Chondrocyte (in vitro differentiated cells): ENCODE results near the gene CLEC5A. TPM values are rescaled to one million over a fixed set of nuclear protein-coding genes. Genes with fewer than 3 reads are reported as not detected.

ENCODE experiments used
- DNase-seq: peaks from one replicate; pipeline ENCODE4 v3.0.0; 2021; ENCODE audit warnings: mixed read lengths, low spot score
- H3K27ac Mint-ChIP-seq: one replicate; pipeline ENCODE4 v1.8.0; 2021; ENCODE audit warnings: mild to moderate bottlenecking, moderate library complexity, mixed read lengths; ENCODE audit not compliant: unreplicated experiment
- H3K27me3 Mint-ChIP-seq: 2 replicates; pipeline ENCODE4 v1.8.0; 2021; ENCODE audit warnings: low read depth, mixed read lengths
- H3K36me3 Mint-ChIP-seq: 2 replicates; pipeline ENCODE4 v1.8.0; 2021; ENCODE audit warnings: low read depth, mixed read lengths
- H3K4me1 Mint-ChIP-seq: 2 replicates; pipeline ENCODE4 v1.8.0; 2021; ENCODE audit warnings: low read depth, mild to moderate bottlenecking, mixed read lengths
- H3K4me3 Mint-ChIP-seq: one replicate; pipeline ENCODE4 v1.8.0; 2021; ENCODE audit warnings: mild to moderate bottlenecking, moderate library complexity, mixed read lengths; ENCODE audit not compliant: unreplicated experiment
- H3K9me3 Mint-ChIP-seq: 2 replicates; pipeline ENCODE4 v1.8.0; 2021; ENCODE audit warnings: low read depth, mixed read lengths
- CTCF ChIP-seq: fragments of 200-600 bp; sonication (generic); IDR thresholded peaks from 2 replicates; pipeline ENCODE4 v1.5.0; 2021; ENCODE audit warnings: antibody characterized with exemption, mild to moderate bottlenecking, moderate library complexity
- total RNA-seq: library from RNA; stranded (reverse); gene quantifications from 3 replicates; pipeline ENCODE4 v1.2.1, GENCODE V29; 2021

The CLEC5A gene
- total RNA-seq, 1 donor from 2014 or later, result not detected

- no peak overlapping the region for H3K27ac Mint-ChIP-seq
- no peak for TF ChIP-seq CTCF
- H3K4me3 Mint-ChIP-seq, result no peak overlapping the region
- no peaks in the 10 kb centered on the region for H3K9me3 Mint-ChIP-seq
- peaks cover 4% of the 10 kb centered on the region for H3K27me3 Mint-ChIP-seq
- no peaks in the 10 kb centered on the region for H3K4me1 Mint-ChIP-seq
- no peaks in the 10 kb centered on the region for H3K36me3 Mint-ChIP-seq
- DNase-seq, result no peak
Observed at GRCh38 chr7:141956084-141956483, 9.3 kb upstream of the CLEC5A start.

GRCh38 chr7:141954334-141954733, 7.6 kb upstream of the CLEC5A start:
- DNase-seq, result no peak
- Mint-ChIP-seq H3K4me3 (no peak overlapping the region), H3K27me3 (peaks cover 10% of the 10 kb centered on the region), H3K27ac (no peak overlapping the region), H3K4me1 (no peaks in the 10 kb centered on the region), H3K9me3 (no peaks in the 10 kb centered on the region), H3K36me3 (no peaks in the 10 kb centered on the region)
- no peak for TF ChIP-seq CTCF

- Mint-ChIP-seq H3K4me3 (no peak overlapping the region), H3K27me3 (peaks cover 10% of the 10 kb centered on the region), H3K27ac (no peak overlapping the region), H3K9me3 (no peaks in the 10 kb centered on the region), H3K4me1 (no peaks in the 10 kb centered on the region), H3K36me3 (no peaks in the 10 kb centered on the region)
- no peak for DNase-seq
- TF ChIP-seq CTCF, result no peak
Observed at GRCh38 chr7:141952461-141952860, 5.7 kb upstream of the CLEC5A start.

GRCh38 chr7:141950806-141951205, 4.0 kb upstream of the CLEC5A start:
- H3K4me3 Mint-ChIP-seq, result no peak overlapping the region
- TF ChIP-seq CTCF, result no peak
- no peaks in the 10 kb centered on the region for H3K4me1 Mint-ChIP-seq
- H3K9me3 Mint-ChIP-seq, result peaks cover 2% of the 10 kb centered on the region
- H3K36me3 Mint-ChIP-seq, result no peaks in the 10 kb centered on the region
- no peak overlapping the region for H3K27ac Mint-ChIP-seq
- DNase-seq, result no peak
- peaks cover 10% of the 10 kb centered on the region for H3K27me3 Mint-ChIP-seq

GRCh38 chr7:141949911-141950310, 3.1 kb upstream of the CLEC5A start:
- no peaks in the 10 kb centered on the region for H3K36me3 Mint-ChIP-seq
- no peak for DNase-seq
- H3K27ac Mint-ChIP-seq, result no peak overlapping the region
- no peak overlapping the region for H3K4me3 Mint-ChIP-seq
- H3K27me3 Mint-ChIP-seq, result peaks cover 10% of the 10 kb centered on the region
- H3K9me3 Mint-ChIP-seq, result peaks cover 2% of the 10 kb centered on the region
- TF ChIP-seq CTCF, result no peak
- no peaks in the 10 kb centered on the region for H3K4me1 Mint-ChIP-seq
